ENCODE measurements around the gene ZDHHC8.

DNA sequence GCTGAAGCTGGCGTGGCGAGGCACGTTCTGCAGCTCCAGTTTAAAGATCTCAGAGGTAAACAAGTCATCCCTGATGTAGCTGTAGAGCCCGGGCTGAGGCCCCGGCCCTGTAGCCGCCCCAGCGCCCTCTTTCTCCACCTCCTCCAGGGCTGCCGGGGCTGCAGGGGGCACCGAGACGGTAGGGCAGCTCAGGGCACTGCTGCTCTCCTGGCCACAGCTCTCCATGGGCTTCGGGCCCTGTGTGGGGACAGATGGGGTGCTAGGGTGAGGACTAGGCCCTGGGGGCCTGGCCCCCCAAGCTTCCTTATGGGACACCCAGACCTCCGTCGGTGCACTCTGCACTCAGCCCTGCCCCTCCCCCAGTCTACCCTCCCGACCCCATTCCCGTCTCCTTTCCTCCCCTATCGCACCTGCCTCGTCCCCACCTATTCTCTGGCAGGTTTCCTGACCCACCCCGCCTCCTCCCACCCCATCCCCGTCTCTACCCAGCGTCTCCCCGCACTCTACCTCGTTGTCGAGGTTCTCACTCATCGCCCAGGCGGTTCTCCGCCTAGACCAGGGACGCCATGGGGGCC is 15.1 kb upstream of the ZDHHC8 start:
- TF ChIP-seq CTCF (IDR thresholded peaks at IDR 0.05) (no peak), POLR2AphosphoS5 (IDR thresholded peaks at IDR 0.05; ENCODE audit: insufficient read depth in 1 of 2, low read depth in 1 of 2) (no peak)

Data from vagina (tissue), 2 donors.